Colonic mucosa (tissue), 4 donors: ENCODE data around the gene PIR. TPM values are rescaled to one million over a fixed set of nuclear protein-coding genes. Genes with fewer than 3 reads are reported as not detected.

ENCODE experiments used
- DNase-seq: peaks from one replicate; pipeline ENCODE4 v3.0.0-alpha.2; 2020
- H3K27ac ChIP-seq: fragments of 200-600 bp; one replicate; pipeline ENCODE4 v1.8.0; 2021
- H3K27me3 ChIP-seq: fragments of 200-600 bp; one replicate; pipeline ENCODE4 v1.8.0; 2021
- H3K36me3 ChIP-seq: fragments of 200-600 bp; one replicate; pipeline ENCODE4 v1.8.0; 2021
- H3K4me1 ChIP-seq: fragments of 200-600 bp; one replicate; pipeline ENCODE4 v1.8.0; 2021; ENCODE audit warnings: mild to moderate bottlenecking
- H3K4me3 ChIP-seq: fragments of 200-600 bp; one replicate; pipeline ENCODE4 v1.8.0; 2021
- H3K9ac ChIP-seq, 2 donors: one replicate each; pipeline ENCODE4 v1.7.0; 2013; ENCODE audit warnings: control low read depth in 2 of 2, low read depth in 2 of 2, low read length in 2 of 2
- H3K9me3 ChIP-seq: fragments of 200-600 bp; one replicate; pipeline ENCODE4 v1.8.0; 2021
- intact Hi-C: fragments of 100-400 bp; cut with DNase I; formaldehyde crosslinking; loops from one replicate; pipeline ENCODE4 v1.14.1; 2022
- total RNA-seq, 2 donors: library from RNA; stranded (reverse); fragmentation: NEBNext Ultra II Directional in 1 of 2; extraction: Animal tissue kit (Norgen Biotek cat#: 25700) in 1 of 2; gene quantifications; one replicate each; pipeline ENCODE4 v1.2.1, GENCODE V29; 2021
- TF ChIP-seq, protein P1 (sequence below): fragments of 200-600 bp; IDR thresholded peaks from one replicate; pipeline ENCODE4 v1.8.0; 2022; ENCODE audit warnings: antibody characterized with exemption, mild to moderate bottlenecking
- donor health status: healthy.
- donor health status: DM: no; HTN: no; CAD: no.
- donor health status: DM: no; HTN: no; CAD: no.

PIR gene
- total RNA-seq, 2 donors from 2014 or later = 10.3 to 20.6 TPM

DNA sequence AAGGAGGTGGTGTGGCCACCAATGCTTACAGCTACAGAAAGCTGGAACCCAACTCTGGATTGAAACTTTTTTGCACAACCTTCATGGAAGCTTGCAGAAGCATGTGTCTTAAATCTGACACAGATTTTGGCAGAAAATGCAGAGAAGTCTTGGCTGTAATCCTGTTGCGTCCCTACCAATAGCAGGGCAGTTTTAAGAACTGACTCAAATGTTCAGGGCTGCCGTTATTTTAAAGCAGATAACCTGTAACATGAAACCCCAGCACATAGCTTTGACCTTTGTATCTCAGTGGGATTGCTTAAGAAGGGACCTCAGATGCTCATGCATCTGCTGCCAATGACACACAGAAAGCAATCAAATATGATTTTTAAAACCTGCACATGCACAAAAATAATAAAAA is 108.8 kb downstream of the PIR start, which contains the start of gene VEGFD:
TSS of gene VEGFD (minus strand) at position 110 of the 400 bp plus-strand sequence. CDS start 467 bp downstream, outside the sequence.
- Histone ChIP-seq H3K27ac (no peak within 1 kb of the TSS), H3K9me3 (no peaks in the 10 kb centered on the region), H3K36me3 (no peaks in the 10 kb centered on the region), H3K9ac (peak within 1 kb of the TSS in 1 of 2 donors; percentile 2), H3K4me3 (no peak within 1 kb of the TSS), H3K27me3 (no peaks in the 10 kb centered on the region), H3K4me1 (no peaks in the 10 kb centered on the region)
- intact Hi-C loops = no loop called here
- DNase-seq = no peak
- TF ChIP-seq, protein P1, sequence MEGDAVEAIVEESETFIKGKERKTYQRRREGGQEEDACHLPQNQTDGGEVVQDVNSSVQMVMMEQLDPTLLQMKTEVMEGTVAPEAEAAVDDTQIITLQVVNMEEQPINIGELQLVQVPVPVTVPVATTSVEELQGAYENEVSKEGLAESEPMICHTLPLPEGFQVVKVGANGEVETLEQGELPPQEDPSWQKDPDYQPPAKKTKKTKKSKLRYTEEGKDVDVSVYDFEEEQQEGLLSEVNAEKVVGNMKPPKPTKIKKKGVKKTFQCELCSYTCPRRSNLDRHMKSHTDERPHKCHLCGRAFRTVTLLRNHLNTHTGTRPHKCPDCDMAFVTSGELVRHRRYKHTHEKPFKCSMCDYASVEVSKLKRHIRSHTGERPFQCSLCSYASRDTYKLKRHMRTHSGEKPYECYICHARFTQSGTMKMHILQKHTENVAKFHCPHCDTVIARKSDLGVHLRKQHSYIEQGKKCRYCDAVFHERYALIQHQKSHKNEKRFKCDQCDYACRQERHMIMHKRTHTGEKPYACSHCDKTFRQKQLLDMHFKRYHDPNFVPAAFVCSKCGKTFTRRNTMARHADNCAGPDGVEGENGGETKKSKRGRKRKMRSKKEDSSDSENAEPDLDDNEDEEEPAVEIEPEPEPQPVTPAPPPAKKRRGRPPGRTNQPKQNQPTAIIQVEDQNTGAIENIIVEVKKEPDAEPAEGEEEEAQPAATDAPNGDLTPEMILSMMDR = no peak

DNA sequence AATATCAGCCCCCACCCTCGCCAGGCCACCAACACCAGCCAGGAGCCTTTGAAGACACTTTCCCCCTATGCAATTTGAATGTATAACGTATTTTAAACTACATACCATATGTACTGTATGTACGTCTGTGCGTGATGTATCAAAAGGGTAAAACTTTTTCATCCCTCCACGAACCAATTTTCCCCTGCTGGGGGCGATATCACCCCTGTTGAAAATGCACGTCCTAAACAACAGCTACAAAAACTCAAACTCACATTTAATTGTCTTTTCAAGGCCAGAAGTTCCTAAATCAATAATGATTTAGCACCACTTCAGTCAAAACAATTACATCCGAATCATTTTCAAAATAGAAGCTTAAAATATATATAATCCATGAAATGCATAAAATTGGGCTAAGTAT is 110.3 kb downstream of the PIR start:
- DNase-seq = no peak
- Histone ChIP-seq H3K36me3 (no peaks in the 10 kb centered on the region), H3K4me1 (no peaks in the 10 kb centered on the region), H3K27me3 (no peaks in the 10 kb centered on the region), H3K4me3 (no peak overlapping the region), H3K9ac (no peak overlapping the region), H3K9me3 (no peaks in the 10 kb centered on the region), H3K27ac (no peak overlapping the region)
- TF ChIP-seq, protein P1 = no peak
- intact Hi-C loops = no loop called here

DNA sequence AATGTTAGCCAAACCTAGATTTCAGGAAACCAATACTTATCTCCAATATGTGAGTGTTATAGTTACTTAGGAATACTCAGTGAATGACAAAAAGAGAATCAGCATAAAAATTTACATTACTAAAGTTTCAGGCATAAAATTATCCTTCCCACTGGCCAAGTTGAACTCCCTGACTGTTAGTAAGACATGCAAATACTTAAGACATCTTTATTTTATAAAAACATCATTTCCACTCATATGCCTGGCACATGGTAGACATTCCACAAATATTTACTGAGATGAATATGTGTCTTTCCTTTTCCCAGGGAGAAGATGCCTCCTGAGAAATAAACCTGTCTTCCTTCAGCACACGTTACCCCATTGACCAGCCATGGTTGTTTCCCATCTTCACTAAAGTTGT is 116.2 kb downstream of the PIR start:
- TF ChIP-seq, protein P1 = no peak

DNA sequence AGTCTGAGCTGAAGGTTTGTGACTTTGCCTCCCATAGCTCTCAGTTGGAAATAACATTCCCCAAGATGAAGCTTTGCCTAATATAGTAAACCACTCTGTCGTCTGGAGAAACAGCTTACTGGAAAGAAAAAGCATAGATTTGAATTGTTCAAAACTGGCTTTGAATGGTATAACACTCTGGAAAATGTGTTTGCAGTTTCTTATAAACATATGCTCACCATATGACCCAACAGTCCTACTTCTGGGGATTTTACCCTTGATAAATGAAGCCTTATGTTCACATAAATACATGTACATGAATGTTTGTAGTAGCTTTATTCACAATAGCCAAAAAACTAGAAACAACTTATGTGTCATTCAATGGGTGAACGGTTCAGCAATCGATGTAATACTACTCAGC is 119.2 kb downstream of the PIR start:
- DNase-seq = no peak
- no peaks in the 10 kb centered on the region for H3K4me1 ChIP-seq
- H3K9ac ChIP-seq = no peak overlapping the region
- no peaks in the 10 kb centered on the region for H3K27me3 ChIP-seq
- TF ChIP-seq, protein P1 = no peak
- no peak overlapping the region for H3K4me3 ChIP-seq
- H3K9me3 ChIP-seq = no peaks in the 10 kb centered on the region
- intact Hi-C loops = no loop called here
- H3K27ac ChIP-seq = no peak overlapping the region
- H3K36me3 ChIP-seq = no peaks in the 10 kb centered on the region

More for the DNA sequence above, 116.2 kb downstream of the PIR start:
- Histone ChIP-seq H3K27ac (no peak overlapping the region), H3K27me3 (no peaks in the 10 kb centered on the region), H3K4me3 (no peak overlapping the region), H3K9ac (no peak overlapping the region), H3K4me1 (no peaks in the 10 kb centered on the region), H3K9me3 (no peaks in the 10 kb centered on the region), H3K36me3 (no peaks in the 10 kb centered on the region)
- DNase-seq = no peak
- intact Hi-C loops = no loop called here

DNA sequence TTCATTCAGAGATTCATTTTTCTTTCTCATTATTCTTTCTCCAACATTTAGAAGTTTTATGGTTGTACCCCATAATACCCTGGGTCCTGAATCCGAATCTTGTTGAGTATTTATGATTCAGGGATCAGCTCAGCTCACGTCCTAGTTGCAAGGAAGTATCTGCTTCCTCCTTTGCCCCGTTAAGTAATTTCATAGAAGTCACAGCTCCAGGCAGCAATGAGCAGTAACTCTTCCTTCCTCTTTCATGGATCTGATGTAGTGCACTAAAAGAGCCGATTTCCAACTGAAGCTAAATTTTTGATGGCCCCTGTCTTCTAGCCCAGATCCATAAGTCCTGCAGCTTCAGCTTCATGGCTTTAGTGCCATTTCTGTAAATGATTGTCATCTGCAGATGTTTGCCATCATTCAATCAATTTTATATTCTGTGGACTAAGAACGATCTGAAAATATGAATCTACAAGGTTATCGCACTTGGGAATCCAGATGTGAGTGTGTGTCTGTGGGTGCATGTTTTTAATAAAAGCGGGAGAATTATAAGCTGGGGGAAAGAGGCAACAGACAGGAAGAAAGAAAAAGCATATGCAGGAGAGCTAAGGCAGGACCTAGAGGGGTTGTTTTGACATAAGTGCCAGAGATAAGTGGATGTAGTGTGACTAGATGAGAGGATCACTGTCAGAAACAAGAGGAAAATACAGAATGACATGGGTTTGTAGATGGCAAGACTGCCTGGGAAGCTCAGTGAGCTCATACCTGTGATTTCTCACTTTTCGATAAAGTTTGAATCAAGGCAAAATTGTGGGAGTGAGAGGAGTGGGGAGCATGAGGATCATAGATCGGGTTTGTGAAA is 126.4 kb downstream of the PIR start:
- TF ChIP-seq, protein P1 = no peak
- Histone ChIP-seq H3K27ac (no peak overlapping the region), H3K4me1 (no peaks in the 10 kb centered on the region), H3K4me3 (no peak overlapping the region), H3K36me3 (no peaks in the 10 kb centered on the region), H3K9ac (no peak overlapping the region), H3K27me3 (no peaks in the 10 kb centered on the region), H3K9me3 (no peaks in the 10 kb centered on the region)
- DNase-seq = no peak
- intact Hi-C loops = no loop called here
